ENCODE results near the gene SNORC. TPM values are rescaled to one million over a fixed set of nuclear protein-coding genes. Genes with fewer than 3 reads are reported as not detected.

The SNORC gene
- total RNA-seq, 1 experiment from 2014 or later: 4.3 TPM

GRCh38 chr2:232925821-232926156, 55.7 kb downstream of the SNORC start:
- no peak overlapping the region for H3K4me3 Mint-ChIP-seq (ENCODE audit: unreplicated experiment)
- peaks cover 6% of the 10 kb centered on the region for H3K27me3 Mint-ChIP-seq (ENCODE audit: insufficient read depth, unreplicated experiment)
- no peaks in the 10 kb centered on the region for H3K4me1 Mint-ChIP-seq (ENCODE audit: low read depth, unreplicated experiment)
- POLR2A ChIA-PET: no interaction called here
- Histone ChIP-seq H3K4me3 (ENCODE audit: low read depth, low read length) (no peak overlapping the region), H3K36me3 (ENCODE audit: control insufficient read depth, insufficient read depth, low read length) (no peaks in the 10 kb centered on the region), H3K27me3 (replicated peaks; ENCODE audit: control insufficient read depth, insufficient read depth, low read length) (no peaks in the 10 kb centered on the region), H3K4me1 (no peaks in the 10 kb centered on the region), H3K9me3 (no peaks in the 10 kb centered on the region)
- no TSS peak for BruUV-seq (replicated peaks)
- H3K9me3 Mint-ChIP-seq (ENCODE audit: unreplicated experiment): no peaks in the 10 kb centered on the region
- CTCF ChIA-PET: no interaction called here
- H3K36me3 Mint-ChIP-seq (ENCODE audit: insufficient read depth, unreplicated experiment): no peaks in the 10 kb centered on the region
- TF ChIP-seq CTCF (IDR thresholded peaks at IDR 0.05; ENCODE audit: insufficient read depth in 1 of 2, low read depth in 1 of 2, low read length in 1 of 2, severe bottlenecking in 1 of 2, unreplicated experiment in 1 of 2): no peak
- intact Hi-C loops (cut with micrococcal nuclease; ENCODE audit: unreplicated experiment): no loop called here
- H3K27ac Mint-ChIP-seq (ENCODE audit: unreplicated experiment): no peak overlapping the region
- no peak for DNase-seq

GRCh38 chr2:232926431-232926939, 56.4 kb downstream of the SNORC start:
- ChIA-PET CTCF (no interaction called here), POLR2A (no interaction called here)
- Histone ChIP-seq H3K4me3 (ENCODE audit: low read depth, low read length) (no peak overlapping the region), H3K4me1 (no peaks in the 10 kb centered on the region), H3K36me3 (ENCODE audit: control insufficient read depth, insufficient read depth, low read length) (no peaks in the 10 kb centered on the region), H3K9me3 (no peaks in the 10 kb centered on the region), H3K27me3 (replicated peaks; ENCODE audit: control insufficient read depth, insufficient read depth, low read length) (no peaks in the 10 kb centered on the region)
- BruUV-seq (replicated peaks): no TSS peak
- peak overlapping the region; percentile 51 for H3K4me3 Mint-ChIP-seq (ENCODE audit: unreplicated experiment)
- no peaks in the 10 kb centered on the region for H3K9me3 Mint-ChIP-seq (ENCODE audit: unreplicated experiment)
- no peak for DNase-seq
- H3K4me1 Mint-ChIP-seq (ENCODE audit: low read depth, unreplicated experiment): no peaks in the 10 kb centered on the region
- TF ChIP-seq CTCF (IDR thresholded peaks at IDR 0.05; ENCODE audit: insufficient read depth in 1 of 2, low read depth in 1 of 2, low read length in 1 of 2, severe bottlenecking in 1 of 2, unreplicated experiment in 1 of 2): no peak
- H3K27ac Mint-ChIP-seq (ENCODE audit: unreplicated experiment): no peak overlapping the region
- peaks cover 6% of the 10 kb centered on the region for H3K27me3 Mint-ChIP-seq (ENCODE audit: insufficient read depth, unreplicated experiment)
- no peaks in the 10 kb centered on the region for H3K36me3 Mint-ChIP-seq (ENCODE audit: insufficient read depth, unreplicated experiment)
- intact Hi-C loops (cut with micrococcal nuclease; ENCODE audit: unreplicated experiment): no loop called here

GRCh38 chr2:232927032-232927792, 57.1 kb downstream of the SNORC start:
- no peak for TF ChIP-seq CTCF (IDR thresholded peaks at IDR 0.05; ENCODE audit: insufficient read depth in 1 of 2, low read depth in 1 of 2, low read length in 1 of 2, severe bottlenecking in 1 of 2, unreplicated experiment in 1 of 2)
- CTCF ChIA-PET: no interaction called here
- Mint-ChIP-seq H3K4me1 (ENCODE audit: low read depth, unreplicated experiment) (no peaks in the 10 kb centered on the region), H3K27me3 (ENCODE audit: insufficient read depth, unreplicated experiment) (peaks cover 6% of the 10 kb centered on the region), H3K36me3 (ENCODE audit: insufficient read depth, unreplicated experiment) (no peaks in the 10 kb centered on the region), H3K9me3 (ENCODE audit: unreplicated experiment) (no peaks in the 10 kb centered on the region), H3K27ac (ENCODE audit: unreplicated experiment) (no peak overlapping the region), H3K4me3 (ENCODE audit: unreplicated experiment) (peak overlapping the region; percentile 51)
- peak overlapping the region; percentile 25 for H3K4me3 ChIP-seq (ENCODE audit: low read depth, low read length)
- H3K9me3 ChIP-seq: no peaks in the 10 kb centered on the region
- no peak for DNase-seq
- H3K36me3 ChIP-seq (ENCODE audit: control insufficient read depth, insufficient read depth, low read length): no peaks in the 10 kb centered on the region
- POLR2A ChIA-PET: no interaction called here
- no TSS peak for BruUV-seq (replicated peaks)
- H3K4me1 ChIP-seq: no peaks in the 10 kb centered on the region
- no peaks in the 10 kb centered on the region for H3K27me3 ChIP-seq (replicated peaks; ENCODE audit: control insufficient read depth, insufficient read depth, low read length)
- intact Hi-C loops (cut with micrococcal nuclease; ENCODE audit: unreplicated experiment): no loop called here
